Psoas muscle (tissue), 8 donors: ENCODE data around the gene AKAP5. TPM values are rescaled to one million over a fixed set of nuclear protein-coding genes. Genes with fewer than 3 reads are reported as not detected.
"Not testable (repeated sequence)": the region's sequence is repeated elsewhere in the genome, so short reads cannot be mapped to it uniquely, and the experiment has no call there.

Experiments used
- ATAC-seq, 4 donors: fragments of 200-7000 bp; cut with Tn5 transposase; one replicate each; pipeline ENCODE4 v1.9.1; 2020; ENCODE audit warnings: moderate library complexity in 3 of 4, mild to moderate bottlenecking in 2 of 4
- DNase-seq, 2 donors: peaks; one replicate each; pipeline ENCODE4 v3.0.0-alpha.2; 2020
- H3K27ac ChIP-seq: fragments of 200-600 bp; one replicate; pipeline ENCODE4 v1.8.0; 2022
- H3K27me3 ChIP-seq, 3 donors: fragments of 200-600 bp in 1 of 3; one replicate each; pipeline versions ENCODE4 v1.6.1 to v1.8.0; 2013 to 2022; ENCODE audit warnings: low read length in 2 of 3, mild to moderate bottlenecking in 2 of 3, moderate library complexity in 1 of 3; ENCODE audit not compliant: insufficient read depth in 3 of 3
- H3K36me3 ChIP-seq, 2 donors: fragments of 200-600 bp in 1 of 2; one replicate each; pipeline versions ENCODE4 v1.6.1 to v1.8.0; 2013 to 2022; ENCODE audit warnings: low read depth in 1 of 2, mild to moderate bottlenecking in 1 of 2, moderate library complexity in 1 of 2; ENCODE audit not compliant: insufficient read depth in 1 of 2
- H3K4me1 ChIP-seq: fragments of 200-600 bp; one replicate; pipeline ENCODE4 v1.8.0; 2022
- H3K4me3 ChIP-seq: fragments of 200-600 bp; one replicate; pipeline ENCODE4 v1.8.0; 2022; ENCODE audit warnings: mild to moderate bottlenecking
- H3K9me3 ChIP-seq: fragments of 200-600 bp; one replicate; pipeline ENCODE4 v1.8.0; 2022
- CTCF ChIP-seq: fragments of 200-600 bp; IDR thresholded peaks from one replicate; pipeline ENCODE4 v1.8.0; 2022; ENCODE audit warnings: antibody characterized with exemption
- WGBS, 3 donors: extraction: QIAGEN DNeasy Blood & Tissue Kit; methylation state at CpG; one replicate each; pipeline versions ENCODE4 v1.1.6 to v1.1.7; 2013; 5-methylcytosine and 5-hydroxymethylcytosine counted together
- intact Hi-C, 2 donors: fragments of 100-400 bp; cut with DNase I; formaldehyde crosslinking; loops; one replicate each; pipeline versions ENCODE4 v1.11.0 to v1.14.2; 2022
- polyA plus RNA-seq, 3 donors: library from polyadenylated mRNA; stranded (reverse); fragments of 200-250 nt; gene quantifications; one replicate each; pipeline ENCODE4 v1.2.3, GENCODE V29; 2013
- total RNA-seq, 4 donors: library from RNA; stranded (reverse); fragmentation: NEBNext Ultra II Directional in 2 of 4; extraction: Animal tissue kit (Norgen Biotek cat#: 25700) in 2 of 4; gene quantifications; one replicate each; pipeline versions ENCODE4 v1.2.1 to v1.2.4, GENCODE V29; 2021 to 2023
- donor health status: healthy with polysubstance abuse.
- donor health status: DM: no; HTN: no; CAD: no; lungs with moderate emphysema.
- donor health status: Bipolar disorder and iron deficiency.
- donor health status: healthy.
- donor health status: DM: yes; HTN: yes; CAD: no.
- donor health status: DM: no; HTN: no; CAD: no.
- donor health status: DM: no; HTN: no; CAD: no.
- donor health status: DM: yes; HTN: yes; CAD: no.

AKAP5 gene
- total and polyA plus RNA-seq, 7 donors: 0.01 to 0.18 (median 0.08) TPM

DNA sequence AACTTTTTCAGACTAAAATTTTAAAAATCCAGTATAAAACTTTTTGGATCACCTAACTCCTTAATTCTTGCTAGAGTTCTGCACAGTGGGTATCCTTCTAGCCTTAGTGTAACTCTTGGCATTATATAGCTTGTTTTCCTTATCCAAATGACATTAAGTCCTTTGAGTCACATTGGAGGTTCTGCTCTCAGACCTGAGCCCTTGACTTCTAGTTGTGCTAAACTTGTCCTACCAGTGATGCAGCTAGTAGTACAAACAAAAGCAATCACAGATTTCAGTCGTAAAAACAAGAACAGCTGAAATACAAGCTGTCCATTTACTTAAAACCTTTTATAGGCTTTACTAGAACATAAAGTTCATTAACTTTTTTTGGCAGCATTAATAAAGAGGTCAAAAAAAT is 49.8 kb downstream of the AKAP5 start:
- H3K36me3 ChIP-seq: no peaks in the 10 kb centered on the region
- intact Hi-C loops: no loop called here
- H3K27ac ChIP-seq: no peak overlapping the region
- TF ChIP-seq CTCF: no peak
- H3K27me3 ChIP-seq: no peaks in the 10 kb centered on the region
- peaks cover 42% of the 10 kb centered on the region for H3K4me1 ChIP-seq
- no peak for DNase-seq
- 23 to 36% (median 24%) methylated on average over 1 of the region's 1 CpG for WGBS, 3 donors
- ATAC-seq: no peak
- H3K4me3 ChIP-seq: no peak overlapping the region
- no peaks in the 10 kb centered on the region for H3K9me3 ChIP-seq

- ATAC-seq: no peak
- intact Hi-C loops: no loop called here
- no peak for DNase-seq
- Histone ChIP-seq H3K4me3 (no peak overlapping the region), H3K4me1 (peaks cover 29% of the 10 kb centered on the region), H3K9me3 (no peaks in the 10 kb centered on the region), H3K27me3 (no peaks in the 10 kb centered on the region), H3K36me3 (peaks cover 0 to 7% of the 10 kb centered on the region in 2 donors), H3K27ac (no peak overlapping the region)
- WGBS, 3 donors: 71 to 86% (median 85%) methylated on average over 1 of the region's 1 CpG
- TF ChIP-seq CTCF: no peak
Observed at GRCh38 chr14:64516969-64517368, 51.7 kb downstream of the AKAP5 start.

DNA sequence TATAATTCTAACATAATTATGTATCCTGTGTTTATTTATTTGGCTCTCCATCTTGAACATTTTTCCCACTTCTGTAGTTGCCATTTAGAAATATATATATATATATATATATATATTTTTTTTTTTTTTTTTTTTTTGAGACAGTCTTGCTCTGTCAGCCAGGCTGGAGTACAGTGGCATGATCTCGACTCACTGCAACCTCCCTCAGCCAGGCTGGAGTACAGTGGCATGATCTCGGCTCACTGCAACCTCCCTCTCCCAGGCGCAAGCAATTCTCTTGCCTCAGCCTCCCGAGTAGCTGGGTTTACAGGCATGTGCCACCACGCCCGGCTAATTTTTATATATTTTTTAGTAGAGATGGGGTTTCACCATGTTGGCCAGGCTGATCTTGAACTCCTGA is 52.4 kb downstream of the AKAP5 start:
- Histone ChIP-seq H3K4me1 (peaks cover 22% of the 10 kb centered on the region), H3K36me3 (peaks cover 0 to 14% of the 10 kb centered on the region in 2 donors)
- H3K27ac ChIP-seq, DNase-seq, intact Hi-C loops, H3K9me3 ChIP-seq, H3K4me3 ChIP-seq, H3K27me3 ChIP-seq: not testable (repeated sequence)
- ATAC-seq: peak in 2 of 4 donors; percentile 52 to 60
- 64 to 95% (median 70%) methylated on average over 6 of the region's 6 CpGs for WGBS, 3 donors

DNA sequence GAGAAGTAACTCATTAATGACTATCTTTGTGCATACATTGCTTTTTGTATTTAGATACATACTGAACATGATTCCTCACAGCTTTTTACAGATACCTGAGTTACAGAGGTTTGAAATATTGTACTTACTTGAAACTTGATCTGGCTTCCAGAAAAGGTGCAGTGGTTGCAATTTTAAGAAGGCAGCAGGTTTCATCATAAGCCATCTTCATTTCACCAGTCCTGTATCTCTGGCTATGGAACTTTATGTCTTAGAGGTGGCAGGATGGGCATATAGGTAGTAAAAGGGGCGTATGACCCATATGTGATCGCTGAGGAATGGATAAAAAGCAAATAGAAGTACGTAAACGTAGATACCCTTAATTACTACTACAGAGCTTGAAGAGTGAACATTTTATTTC is 52.9 kb downstream of the AKAP5 start:
- Histone ChIP-seq H3K9me3 (no peaks in the 10 kb centered on the region), H3K4me3 (no peak overlapping the region), H3K4me1 (peaks cover 17% of the 10 kb centered on the region), H3K36me3 (peaks cover 2 to 19% of the 10 kb centered on the region in 2 donors), H3K27me3 (no peaks in the 10 kb centered on the region), H3K27ac (no peak overlapping the region)
- ATAC-seq: peak in 2 of 4 donors; percentile 69 to 73
- TF ChIP-seq CTCF: no peak
- intact Hi-C loops: no loop called here
- WGBS, 3 donors: 63 to 87% (median 72%) methylated on average over 4 of the region's 4 CpGs
- no peak for DNase-seq

- H3K27ac ChIP-seq: no peak overlapping the region
- no peak overlapping the region for H3K4me3 ChIP-seq
- H3K9me3 ChIP-seq: no peaks in the 10 kb centered on the region
- intact Hi-C loops: no loop called here
- 95 to 97% (median 97%) methylated on average over 4 of the region's 4 CpGs for WGBS, 3 donors
- peaks cover 4 to 24% of the 10 kb centered on the region in 2 donors for H3K36me3 ChIP-seq
- H3K4me1 ChIP-seq: peaks cover 16% of the 10 kb centered on the region
- H3K27me3 ChIP-seq: no peaks in the 10 kb centered on the region
- ATAC-seq (no peak), DNase-seq (no peak)
- no peak for TF ChIP-seq CTCF
Observed at GRCh38 chr14:64520699-64521098, 55.4 kb downstream of the AKAP5 start.
